GM21515 (cell line): ENCODE data around the gene N4BP2L1.
"Not testable (repeated sequence)": the region's sequence is repeated elsewhere in the genome, so short reads cannot be mapped to it uniquely, and the experiment has no call there.

Experiments used
- ATAC-seq: cut with Tn5 transposase; IDR thresholded peaks from one replicate; pipeline ENCODE4 v1.9.1; 2021; ENCODE audit not compliant: unreplicated experiment

N4BP2L1 gene

GRCh38 chr13:32391101-32391619, 36.8 kb downstream of the N4BP2L1 start:
- no peak for ATAC-seq

GRCh38 chr13:32390484-32390883, 37.4 kb downstream of the N4BP2L1 start:
- no peak for ATAC-seq

- ATAC-seq: no peak
Measured at GRCh38 chr13:32390048-32390447, 37.9 kb downstream of the N4BP2L1 start.

GRCh38 chr13:32385410-32385809, 42.5 kb downstream of the N4BP2L1 start:
- ATAC-seq: no peak

GRCh38 chr13:32384702-32385101, 43.2 kb downstream of the N4BP2L1 start:
- ATAC-seq: no peak

GRCh38 chr13:32383836-32384618, 43.9 kb downstream of the N4BP2L1 start:
- no peak for ATAC-seq

- no peak for ATAC-seq
Measured at GRCh38 chr13:32381539-32381938, 46.4 kb downstream of the N4BP2L1 start.

GRCh38 chr13:32378012-32378411, 49.9 kb downstream of the N4BP2L1 start:
- ATAC-seq: no peak

GRCh38 chr13:32376642-32377415, 51.1 kb downstream of the N4BP2L1 start:
- no peak for ATAC-seq

- no peak for ATAC-seq
Measured at GRCh38 chr13:32370805-32371204, 57.1 kb downstream of the N4BP2L1 start.

- no peak for ATAC-seq
Measured at GRCh38 chr13:32362574-32362973, 65.4 kb downstream of the N4BP2L1 start.

- ATAC-seq: not testable (repeated sequence)
Measured at GRCh38 chr13:32355935-32356334, 72.0 kb downstream of the N4BP2L1 start.

- ATAC-seq: peak; percentile 78
Measured at GRCh38 chr13:32354040-32354439, 73.9 kb downstream of the N4BP2L1 start.

- ATAC-seq: not testable (repeated sequence)
Measured at GRCh38 chr13:32350839-32351441, 77.0 kb downstream of the N4BP2L1 start.
